NCI-H526 treated with DMSO at 0.1 percent for 48 hours (cell line): Measurements from ENCODE around the gene CD177.
A peak's percentile ranks its signal among the peaks of the same experiment; 100 is the strongest.
"Not testable (repeated sequence)": the region's sequence is repeated elsewhere in the genome, so short reads cannot be mapped to it uniquely, and the experiment has no call there.

Experiments used
- DNase-seq: peaks from one replicate; lab custom pipeline; 2025; lab: John Stamatoyannopoulos, UW

The CD177 gene

GRCh38 chr19:43353606-43354304 lies at the start of gene CD177:
TSS of gene CD177 (plus strand) at chr19:43353686. CDS start at chr19:43353715, 29 bp downstream.
- no peak for DNase-seq

GRCh38 chr19:43305642-43306041 lies 47.8 kb upstream of the CD177 start:
- no peak for DNase-seq

- no peak for DNase-seq
Measured at GRCh38 chr19:43306097-43306496, 47.4 kb upstream of the CD177 start.

GRCh38 chr19:43308244-43308815 lies 45.2 kb upstream of the CD177 start:
- DNase-seq, result no peak

GRCh38 chr19:43309466-43309865 lies 44.0 kb upstream of the CD177 start:
- DNase-seq, result no peak

GRCh38 chr19:43310221-43310620 lies 43.3 kb upstream of the CD177 start:
- DNase-seq, result no peak

- DNase-seq, result no peak
Measured at GRCh38 chr19:43311256-43311655, 42.2 kb upstream of the CD177 start.

GRCh38 chr19:43311706-43312105 lies 41.8 kb upstream of the CD177 start:
- no peak for DNase-seq

- no peak for DNase-seq
Measured at GRCh38 chr19:43313711-43314495, 39.6 kb upstream of the CD177 start.

- no peak for DNase-seq
Measured at GRCh38 chr19:43315851-43316250, 37.6 kb upstream of the CD177 start.

GRCh38 chr19:43316591-43317319 lies 36.7 kb upstream of the CD177 start:
- DNase-seq, result peak; percentile 41

- no peak for DNase-seq
Measured at GRCh38 chr19:43318203-43318602, 35.3 kb upstream of the CD177 start.

GRCh38 chr19:43318796-43319314 lies 34.6 kb upstream of the CD177 start:
- no peak for DNase-seq

GRCh38 chr19:43320546-43320945 lies 32.9 kb upstream of the CD177 start:
- DNase-seq, result no peak

- not testable (repeated sequence) for DNase-seq
Measured at GRCh38 chr19:43326761-43327160, 26.7 kb upstream of the CD177 start.

GRCh38 chr19:43328561-43328960 lies 24.9 kb upstream of the CD177 start:
- DNase-seq, result not testable (repeated sequence)

GRCh38 chr19:43329049-43329448 lies 24.4 kb upstream of the CD177 start:
- not testable (repeated sequence) for DNase-seq

- DNase-seq, result no peak
Measured at GRCh38 chr19:43329989-43330388, 23.5 kb upstream of the CD177 start.

GRCh38 chr19:43330726-43331434 lies 22.6 kb upstream of the CD177 start:
- no peak for DNase-seq

GRCh38 chr19:43331435-43332010 lies 22.0 kb upstream of the CD177 start:
- DNase-seq, result no peak
